Naive B cell (primary cell): ENCODE data around the gene SLC25A29. TPM values are rescaled to one million over a fixed set of nuclear protein-coding genes. Genes with fewer than 3 reads are reported as not detected.
A peak's percentile ranks its signal among the peaks of the same experiment; 100 is the strongest.
"Not testable (repeated sequence)": the region's sequence is repeated elsewhere in the genome, so short reads cannot be mapped to it uniquely, and the experiment has no call there.

Experiments
- ATAC-seq, 2 donors: fragments of 150-1000 bp; cut with Tn5 transposase; 2 replicates each; pipeline ENCODE4 v1.10.0; 2021; ENCODE audit warnings: low read depth in 2 of 2, mild to moderate bottlenecking in 2 of 2, moderate library complexity in 2 of 2
- DNase-seq: peaks from one replicate; pipeline ENCODE4 v3.0.0; 2022
- H3K27ac Mint-ChIP-seq, 6 donors: one replicate each; pipeline ENCODE4 v1.8.0; 2020 to 2022; ENCODE audit warnings: mild to moderate bottlenecking in 6 of 6, mixed read lengths in 6 of 6, moderate library complexity in 5 of 6, inconsistent platforms in 2 of 6
- H3K27me3 Mint-ChIP-seq, 3 donors: one replicate each; pipeline ENCODE4 v1.8.0; 2021 to 2022; ENCODE audit warnings: mixed read lengths in 3 of 3, mild to moderate bottlenecking in 1 of 3
- H3K36me3 Mint-ChIP-seq, 2 donors: one replicate each; pipeline ENCODE4 v1.8.0; 2020 to 2022; ENCODE audit warnings: mixed read lengths in 2 of 2, inconsistent platforms in 1 of 2, mild to moderate bottlenecking in 1 of 2
- H3K4me1 Mint-ChIP-seq, 3 donors: one replicate each; pipeline ENCODE4 v1.8.0; 2020 to 2022; ENCODE audit warnings: mixed read lengths in 3 of 3, inconsistent platforms in 1 of 3, mild to moderate bottlenecking in 1 of 3, moderate library complexity in 1 of 3
- H3K4me3 Mint-ChIP-seq, 8 donors: one replicate each; pipeline ENCODE4 v1.8.0; 2020 to 2022; ENCODE audit warnings: mild to moderate bottlenecking in 8 of 8, mixed read lengths in 8 of 8, moderate library complexity in 8 of 8, inconsistent platforms in 2 of 8
- H3K9me3 Mint-ChIP-seq, 7 donors: one replicate each; pipeline ENCODE4 v1.8.0; 2020 to 2022; ENCODE audit warnings: mixed read lengths in 7 of 7, mild to moderate bottlenecking in 5 of 7, inconsistent platforms in 2 of 7, moderate library complexity in 1 of 7
- polyA plus RNA-seq, 6 donors: library from polyadenylated mRNA; unstranded; fragments of 300-500 nt; fragmentation: Illumina TruSeq; gene quantifications; one replicate each; pipeline ENCODE4 v1.2.3, GENCODE V29; 2021; ENCODE audit warnings: low read depth in 6 of 6

The SLC25A29 gene
- polyA plus RNA-seq: 10 to 100 TPM in 1 of 6 donors, 1 to 10 TPM in 5; 1.8 to 13.3 (median 3.3) TPM

- peak within 1 kb of the TSS; percentile 86 to 94 (median 90) for H3K4me3 Mint-ChIP-seq
- no peaks in the 10 kb centered on the region for H3K27me3 Mint-ChIP-seq
- ATAC-seq (peak; percentile 84 to 87), DNase-seq (peak; percentile 83)
- peak within 1 kb of the TSS in 2 of 6 donors; percentile 82 to 84 for H3K27ac Mint-ChIP-seq
- H3K36me3 Mint-ChIP-seq: no peaks in the 10 kb centered on the region
- H3K4me1 Mint-ChIP-seq: peaks cover 22 to 52% (median 42%) of the 10 kb centered on the region in 3 donors
- no peaks in the 10 kb centered on the region for H3K9me3 Mint-ChIP-seq
Observed at GRCh38 chr14:100306101-100306997, at the start of gene SLC25A29. Gene SLC25A29 (minus strand): TSS chr14:100306444. CDS start chr14:100306232, 212 bp downstream.

- H3K4me1 Mint-ChIP-seq: peaks cover 6 to 22% (median 10%) of the 10 kb centered on the region in 3 donors
- ATAC-seq: no peak
- no peaks in the 10 kb centered on the region for H3K9me3 Mint-ChIP-seq
- DNase-seq: no peak
- no peak overlapping the region for H3K4me3 Mint-ChIP-seq
- peak overlapping the region in 2 of 6 donors; percentile 27 to 60 for H3K27ac Mint-ChIP-seq
- H3K36me3 Mint-ChIP-seq: peaks cover 21 to 24% of the 10 kb centered on the region in 2 donors
- no peaks in the 10 kb centered on the region for H3K27me3 Mint-ChIP-seq
Observed at GRCh38 chr14:100350986-100351385, 44.7 kb upstream of the SLC25A29 start.

GRCh38 chr14:100350276-100350926, 44.2 kb upstream of the SLC25A29 start:
- Mint-ChIP-seq H3K27ac (peak overlapping the region in 4 of 6 donors; percentile 27 to 60 (median 52)), H3K4me3 (peak overlapping the region in 2 of 8 donors; percentile 10 to 82), H3K27me3 (no peaks in the 10 kb centered on the region), H3K4me1 (peaks cover 6 to 25% (median 10%) of the 10 kb centered on the region in 3 donors), H3K9me3 (no peaks in the 10 kb centered on the region), H3K36me3 (peaks cover 20 to 21% of the 10 kb centered on the region in 2 donors)
- no peak for ATAC-seq
- no peak for DNase-seq

- H3K27me3 Mint-ChIP-seq: no peaks in the 10 kb centered on the region
- ATAC-seq (no peak), DNase-seq (no peak)
- peak overlapping the region in 1 of 6 donors; percentile 8 for H3K27ac Mint-ChIP-seq
- H3K36me3 Mint-ChIP-seq: peaks cover 14% of the 10 kb centered on the region in 2 donors
- H3K4me1 Mint-ChIP-seq: peaks cover 6 to 25% (median 10%) of the 10 kb centered on the region in 3 donors
- H3K9me3 Mint-ChIP-seq: no peaks in the 10 kb centered on the region
- no peak overlapping the region for H3K4me3 Mint-ChIP-seq
Observed at GRCh38 chr14:100348784-100349685, 42.8 kb upstream of the SLC25A29 start.

- H3K27me3 Mint-ChIP-seq: no peaks in the 10 kb centered on the region
- no peak overlapping the region for H3K4me3 Mint-ChIP-seq
- DNase-seq (no peak), ATAC-seq (no peak)
- peak overlapping the region in 1 of 6 donors; percentile 82 for H3K27ac Mint-ChIP-seq
- peaks cover 6 to 25% (median 10%) of the 10 kb centered on the region in 3 donors for H3K4me1 Mint-ChIP-seq
- no peaks in the 10 kb centered on the region for H3K9me3 Mint-ChIP-seq
- H3K36me3 Mint-ChIP-seq: peaks cover 12 to 13% of the 10 kb centered on the region in 2 donors
Observed at GRCh38 chr14:100348253-100348729, 42.0 kb upstream of the SLC25A29 start.

- no peaks in the 10 kb centered on the region for H3K27me3 Mint-ChIP-seq
- H3K4me3 Mint-ChIP-seq: no peak overlapping the region
- H3K9me3 Mint-ChIP-seq: no peaks in the 10 kb centered on the region
- peaks cover 17 to 32% (median 18%) of the 10 kb centered on the region in 3 donors for H3K4me1 Mint-ChIP-seq
- ATAC-seq (no peak), DNase-seq (no peak)
- H3K27ac Mint-ChIP-seq: peak overlapping the region in 1 of 6 donors; percentile 66
- peaks cover 12 to 13% of the 10 kb centered on the region in 2 donors for H3K36me3 Mint-ChIP-seq
Observed at GRCh38 chr14:100346306-100347091, 40.3 kb upstream of the SLC25A29 start.

- DNase-seq (no peak), ATAC-seq (no peak)
- Mint-ChIP-seq H3K4me3 (no peak overlapping the region), H3K27me3 (no peaks in the 10 kb centered on the region), H3K36me3 (peaks cover 6 to 8% of the 10 kb centered on the region in 2 donors), H3K9me3 (no peaks in the 10 kb centered on the region), H3K4me1 (peaks cover 19 to 32% (median 24%) of the 10 kb centered on the region in 3 donors), H3K27ac (peak overlapping the region in 1 of 6 donors; percentile 71)
Observed at GRCh38 chr14:100345711-100346110, 39.5 kb upstream of the SLC25A29 start.

- not testable (repeated sequence) for H3K36me3 Mint-ChIP-seq, DNase-seq, H3K9me3 Mint-ChIP-seq, ATAC-seq, H3K27me3 Mint-ChIP-seq, H3K27ac Mint-ChIP-seq, H3K4me3 Mint-ChIP-seq
- H3K4me1 Mint-ChIP-seq: peaks cover 19 to 33% (median 29%) of the 10 kb centered on the region in 3 donors
Observed at GRCh38 chr14:100344657-100345056, 38.4 kb upstream of the SLC25A29 start.

GRCh38 chr14:100342826-100343225, 36.6 kb upstream of the SLC25A29 start:
- H3K4me1 Mint-ChIP-seq: peaks cover 21 to 33% (median 31%) of the 10 kb centered on the region in 3 donors
- H3K9me3 Mint-ChIP-seq, H3K36me3 Mint-ChIP-seq, ATAC-seq, H3K4me3 Mint-ChIP-seq, DNase-seq, H3K27me3 Mint-ChIP-seq: not testable (repeated sequence)
- H3K27ac Mint-ChIP-seq: peak overlapping the region in 1 of 6 donors; percentile 42

- no peak for DNase-seq
- H3K4me3 Mint-ChIP-seq: peak overlapping the region in 1 of 8 donors; percentile 51
- H3K27me3 Mint-ChIP-seq: no peaks in the 10 kb centered on the region
- H3K36me3 Mint-ChIP-seq: peaks cover 5 to 9% of the 10 kb centered on the region in 2 donors
- H3K27ac Mint-ChIP-seq: peak overlapping the region in 1 of 6 donors; percentile 84
- no peaks in the 10 kb centered on the region for H3K9me3 Mint-ChIP-seq
- no peak for ATAC-seq
- H3K4me1 Mint-ChIP-seq: peaks cover 21 to 33% (median 31%) of the 10 kb centered on the region in 3 donors
Observed at GRCh38 chr14:100342195-100342594, 36.0 kb upstream of the SLC25A29 start.

GRCh38 chr14:100341301-100342031, 35.2 kb upstream of the SLC25A29 start:
- DNase-seq (peak; percentile 49), ATAC-seq (peak; percentile 94 to 96)
- Mint-ChIP-seq H3K36me3 (peaks cover 8 to 17% of the 10 kb centered on the region in 2 donors), H3K4me3 (peak overlapping the region in 7 of 8 donors; percentile 8 to 81 (median 64)), H3K27me3 (no peaks in the 10 kb centered on the region), H3K27ac (peak overlapping the region; percentile 81 to 93 (median 89)), H3K9me3 (no peaks in the 10 kb centered on the region), H3K4me1 (peaks cover 21 to 33% (median 31%) of the 10 kb centered on the region in 3 donors)
